Measurements from ENCODE around the gene GC. TPM values are rescaled to one million over a fixed set of nuclear protein-coding genes. Genes with fewer than 3 reads are reported as not detected.

The GC gene
- polyA plus RNA-seq, 4 donors: 0.27 to 13.5 (median 0.34) TPM

Other genes with a start within 250 kb of the GC start
- gene NPFFR2, start 247.9 kb upstream of the GC start, polyA plus RNA-seq (ENCODE audit: insufficient read length in 4 of 4): 1 to 10 TPM in 3 of 4 donors, under 1 TPM in 1; 0.84 to 3.1 (median 1.7) TPM

Data from left renal pelvis (tissue), 4 donors.